D721Med (cell line): ENCODE measurements around the gene PTEN.
"Not testable (repeated sequence)": the region's sequence is repeated elsewhere in the genome, so short reads cannot be mapped to it uniquely, and the experiment has no call there.

Experiments used
- DNase-seq: peaks from one replicate; pipeline ENCODE4 v3.0.0; 2011; ENCODE audit warnings: low spot score; ENCODE audit not compliant: insufficient read length
- FAIRE-seq: peaks from 2 replicates; lab custom pipeline; 2011; peaks lifted over from hg19 to GRCh38; lab: Jason Lieb, UNC
- TF ChIP-seq, protein P1 (sequence below): IDR thresholded peaks from 2 replicates; pipeline ENCODE4 v1.5.1; 2012; ENCODE audit warnings: mild to moderate bottlenecking, control low read depth; ENCODE audit not compliant: insufficient read depth; ENCODE audit errors: missing control alignments

Gene PTEN

DNA sequence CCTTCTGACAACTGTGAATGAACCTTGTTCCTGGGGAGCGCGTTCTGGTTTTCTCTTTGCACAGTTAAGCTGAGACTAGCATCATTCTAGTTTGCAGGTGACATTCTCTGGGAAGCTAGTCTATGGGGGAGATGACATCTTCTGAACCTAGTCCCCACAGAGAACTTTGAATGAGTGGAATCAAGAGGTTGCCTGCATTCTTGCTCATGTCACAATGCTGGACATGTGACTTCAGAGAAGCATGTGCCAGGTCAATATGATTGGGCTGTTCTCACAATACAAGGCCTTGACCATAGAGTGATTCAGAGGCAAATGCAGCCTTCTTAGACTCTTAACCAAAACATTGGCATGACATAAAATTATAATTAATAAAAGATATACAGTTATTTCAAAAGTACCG lies 22.2 kb upstream of the PTEN start:
- no peak for DNase-seq
- FAIRE-seq, result no peak
- TF ChIP-seq, protein P1, sequence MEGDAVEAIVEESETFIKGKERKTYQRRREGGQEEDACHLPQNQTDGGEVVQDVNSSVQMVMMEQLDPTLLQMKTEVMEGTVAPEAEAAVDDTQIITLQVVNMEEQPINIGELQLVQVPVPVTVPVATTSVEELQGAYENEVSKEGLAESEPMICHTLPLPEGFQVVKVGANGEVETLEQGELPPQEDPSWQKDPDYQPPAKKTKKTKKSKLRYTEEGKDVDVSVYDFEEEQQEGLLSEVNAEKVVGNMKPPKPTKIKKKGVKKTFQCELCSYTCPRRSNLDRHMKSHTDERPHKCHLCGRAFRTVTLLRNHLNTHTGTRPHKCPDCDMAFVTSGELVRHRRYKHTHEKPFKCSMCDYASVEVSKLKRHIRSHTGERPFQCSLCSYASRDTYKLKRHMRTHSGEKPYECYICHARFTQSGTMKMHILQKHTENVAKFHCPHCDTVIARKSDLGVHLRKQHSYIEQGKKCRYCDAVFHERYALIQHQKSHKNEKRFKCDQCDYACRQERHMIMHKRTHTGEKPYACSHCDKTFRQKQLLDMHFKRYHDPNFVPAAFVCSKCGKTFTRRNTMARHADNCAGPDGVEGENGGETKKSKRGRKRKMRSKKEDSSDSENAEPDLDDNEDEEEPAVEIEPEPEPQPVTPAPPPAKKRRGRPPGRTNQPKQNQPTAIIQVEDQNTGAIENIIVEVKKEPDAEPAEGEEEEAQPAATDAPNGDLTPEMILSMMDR, result no peak

GRCh38 chr10:87842220-87842641 lies 21.2 kb upstream of the PTEN start:
- TF ChIP-seq, protein P1, result no peak
- DNase-seq (no peak), FAIRE-seq (no peak)

- FAIRE-seq, result no peak
- no peak for DNase-seq
- TF ChIP-seq, protein P1, result no peak
These were observed 20.5 kb upstream of the PTEN start for GRCh38 chr10:87842776-87843497.

DNA sequence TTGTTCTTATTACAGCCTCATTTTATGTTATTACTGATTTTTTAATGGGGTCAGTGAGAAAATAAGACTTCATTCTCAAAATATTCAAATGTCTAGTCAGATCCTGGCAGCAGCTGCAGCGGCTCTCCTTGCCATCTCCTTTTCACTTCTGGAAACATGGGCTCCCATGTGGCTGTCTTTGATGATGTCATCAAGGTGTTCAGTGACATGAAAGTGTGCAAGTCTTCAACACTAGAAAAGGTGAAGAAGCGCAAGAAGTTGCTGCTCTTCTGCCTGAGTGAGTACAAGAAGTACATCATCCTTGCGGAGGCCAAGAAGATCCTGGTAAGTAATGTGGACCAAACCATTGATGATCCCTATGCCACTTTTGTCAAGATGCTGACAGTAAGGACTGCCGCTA lies 19.7 kb upstream of the PTEN start:
- TF ChIP-seq, protein P1, result no peak
- FAIRE-seq, result no peak

DNA sequence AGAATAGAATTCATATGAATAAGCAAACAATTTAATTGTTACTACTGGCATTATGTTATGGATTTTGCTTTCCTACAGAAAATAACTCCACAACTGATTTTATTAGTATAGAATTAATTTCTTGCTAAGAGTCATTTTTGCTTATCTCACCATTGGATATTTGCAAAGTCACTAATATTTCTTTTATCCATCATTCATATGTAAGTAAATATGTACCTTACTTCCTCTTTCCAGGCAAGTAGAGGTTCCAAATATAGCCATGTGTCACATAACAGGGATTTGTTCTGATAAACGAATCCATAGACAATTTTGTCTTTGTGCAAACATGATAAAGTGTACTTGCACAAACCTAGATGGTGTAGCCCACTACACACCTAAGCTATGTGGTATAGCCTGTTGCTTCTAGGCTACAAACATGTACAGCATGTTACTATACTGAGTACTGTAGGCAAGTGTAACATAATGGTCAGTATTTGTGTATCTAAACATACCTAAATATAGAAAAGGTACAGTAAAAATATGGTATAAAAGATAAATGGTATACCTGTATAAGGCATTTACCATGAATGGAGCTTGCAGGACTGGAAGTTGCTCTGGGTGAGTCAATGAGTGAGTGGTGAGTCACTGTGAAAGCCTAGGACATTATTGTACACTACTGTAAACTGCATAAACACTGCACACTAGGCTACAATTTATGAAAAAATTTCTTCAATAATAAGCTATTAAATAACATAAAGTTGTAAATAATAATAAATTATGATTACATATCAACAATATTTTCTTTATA lies 18.4 kb upstream of the PTEN start:
- DNase-seq (no peak), FAIRE-seq (no peak)
- TF ChIP-seq, protein P1, result no peak

More for the DNA sequence above, 19.7 kb upstream of the PTEN start:
- no peak for DNase-seq

DNA sequence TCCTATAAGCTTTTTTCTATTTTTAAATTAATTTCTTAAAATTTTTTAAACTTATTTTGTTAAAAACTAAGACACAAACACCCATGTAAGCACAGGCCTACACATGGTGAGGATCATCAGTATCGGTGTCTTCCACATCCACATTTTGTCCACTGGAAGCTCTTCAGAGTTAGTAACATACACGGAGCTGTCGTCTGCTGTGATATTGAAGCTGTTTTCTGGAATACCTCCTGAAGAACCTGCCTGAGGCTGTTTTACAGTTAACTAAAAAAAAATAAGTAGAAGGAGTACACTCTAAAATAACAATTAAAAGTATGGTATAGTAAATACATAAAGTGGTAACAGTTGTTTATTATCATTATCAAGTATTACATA lies 17.8 kb upstream of the PTEN start:
- DNase-seq (no peak), FAIRE-seq (no peak)
- TF ChIP-seq, protein P1, result no peak

GRCh38 chr10:87846023-87846422 lies 17.4 kb upstream of the PTEN start:
- TF ChIP-seq, protein P1, result no peak
- DNase-seq (no peak), FAIRE-seq (no peak)

- FAIRE-seq, DNase-seq: not testable (repeated sequence)
These were observed 16.7 kb upstream of the PTEN start for GRCh38 chr10:87846711-87847110.
